Measurements from ENCODE around the gene MAP4. TPM values are rescaled to one million over a fixed set of nuclear protein-coding genes. Genes with fewer than 3 reads are reported as not detected.
"Not testable (repeated sequence)": the region's sequence is repeated elsewhere in the genome, so short reads cannot be mapped to it uniquely, and the experiment has no call there.

The MAP4 gene
- total RNA-seq, 1 donor from 2014 or later = 319 TPM

DNA sequence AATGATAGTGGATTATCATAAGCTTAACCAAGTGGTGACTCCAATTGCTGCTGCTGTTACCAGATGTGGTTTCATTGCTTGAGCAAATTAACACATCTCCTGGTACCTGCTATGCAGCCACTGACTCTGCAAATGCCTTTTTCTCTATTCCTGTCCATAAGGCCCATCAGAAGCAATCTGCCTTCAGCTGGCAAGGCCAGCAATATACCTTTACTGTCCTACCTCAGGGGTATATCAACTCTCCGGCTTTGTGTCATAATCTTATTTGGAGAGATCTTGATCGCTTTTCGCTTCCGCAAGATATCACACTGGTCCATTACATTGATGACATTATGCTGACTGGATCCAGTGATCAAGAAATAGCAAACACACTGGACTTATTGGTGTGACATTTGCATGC is 9.4 kb downstream of the MAP4 start:
- H3K4me3 Mint-ChIP-seq (ENCODE audit: unreplicated experiment); H3K27ac Mint-ChIP-seq (ENCODE audit: unreplicated experiment); H3K9me3 Mint-ChIP-seq (ENCODE audit: unreplicated experiment); H3K4me1 Mint-ChIP-seq (ENCODE audit: low read depth, unreplicated experiment); H3K36me3 Mint-ChIP-seq (ENCODE audit: unreplicated experiment); DNase-seq; H3K27me3 Mint-ChIP-seq (ENCODE audit: unreplicated experiment): not testable (repeated sequence)

DNA sequence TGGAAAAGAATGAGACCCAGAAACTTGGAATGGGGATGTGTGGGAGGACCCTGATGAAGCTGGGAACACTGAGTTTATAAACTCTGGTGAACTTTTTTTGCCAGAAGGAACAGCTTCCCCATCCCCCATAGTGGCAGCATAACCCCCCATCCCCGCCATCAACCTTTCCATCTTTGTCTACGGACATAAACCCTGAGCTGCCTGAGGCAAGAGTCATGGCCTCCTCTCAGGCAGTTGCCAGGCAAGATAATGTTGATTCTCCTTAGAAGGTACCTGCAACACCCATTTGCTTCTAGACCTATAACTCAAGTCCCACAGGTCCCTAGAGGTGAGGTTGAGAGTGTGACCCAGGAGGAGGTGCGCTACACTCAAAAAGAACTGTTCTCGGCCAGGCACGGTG is 11.5 kb downstream of the MAP4 start:
- no peak for DNase-seq
- no peaks in the 10 kb centered on the region for H3K9me3 Mint-ChIP-seq (ENCODE audit: unreplicated experiment)
- H3K27ac Mint-ChIP-seq (ENCODE audit: unreplicated experiment) = no peak overlapping the region
- peaks cover 2% of the 10 kb centered on the region for H3K27me3 Mint-ChIP-seq (ENCODE audit: unreplicated experiment)
- H3K36me3 Mint-ChIP-seq (ENCODE audit: unreplicated experiment) = peaks cover 1% of the 10 kb centered on the region
- TF ChIP-seq, protein P1, sequence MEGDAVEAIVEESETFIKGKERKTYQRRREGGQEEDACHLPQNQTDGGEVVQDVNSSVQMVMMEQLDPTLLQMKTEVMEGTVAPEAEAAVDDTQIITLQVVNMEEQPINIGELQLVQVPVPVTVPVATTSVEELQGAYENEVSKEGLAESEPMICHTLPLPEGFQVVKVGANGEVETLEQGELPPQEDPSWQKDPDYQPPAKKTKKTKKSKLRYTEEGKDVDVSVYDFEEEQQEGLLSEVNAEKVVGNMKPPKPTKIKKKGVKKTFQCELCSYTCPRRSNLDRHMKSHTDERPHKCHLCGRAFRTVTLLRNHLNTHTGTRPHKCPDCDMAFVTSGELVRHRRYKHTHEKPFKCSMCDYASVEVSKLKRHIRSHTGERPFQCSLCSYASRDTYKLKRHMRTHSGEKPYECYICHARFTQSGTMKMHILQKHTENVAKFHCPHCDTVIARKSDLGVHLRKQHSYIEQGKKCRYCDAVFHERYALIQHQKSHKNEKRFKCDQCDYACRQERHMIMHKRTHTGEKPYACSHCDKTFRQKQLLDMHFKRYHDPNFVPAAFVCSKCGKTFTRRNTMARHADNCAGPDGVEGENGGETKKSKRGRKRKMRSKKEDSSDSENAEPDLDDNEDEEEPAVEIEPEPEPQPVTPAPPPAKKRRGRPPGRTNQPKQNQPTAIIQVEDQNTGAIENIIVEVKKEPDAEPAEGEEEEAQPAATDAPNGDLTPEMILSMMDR (IDR thresholded peaks at IDR 0.05; ENCODE audit: partially characterized antibody, unreplicated experiment) = no peak
- no peak overlapping the region for H3K4me3 Mint-ChIP-seq (ENCODE audit: unreplicated experiment)
- peaks cover 2% of the 10 kb centered on the region for H3K4me1 Mint-ChIP-seq (ENCODE audit: low read depth, unreplicated experiment)

DNA sequence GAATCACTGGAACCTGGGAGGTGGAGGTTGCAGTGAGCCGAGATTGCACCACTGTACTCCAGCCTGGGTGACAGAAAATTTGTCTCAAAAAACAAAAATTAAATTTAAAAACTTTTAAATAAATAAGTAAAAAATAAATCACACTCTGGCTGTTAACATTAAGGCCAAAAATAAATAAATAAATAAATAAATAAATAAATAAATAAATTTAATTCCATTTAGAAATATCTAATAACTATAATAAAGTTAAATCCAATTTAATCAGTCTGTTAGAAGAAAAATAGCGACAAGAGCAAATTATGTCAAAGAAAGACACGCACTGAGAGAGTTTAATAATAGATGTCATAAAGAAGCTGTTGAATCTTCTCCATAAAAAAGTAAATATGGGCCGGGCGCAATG is 13.4 kb downstream of the MAP4 start:
- H3K9me3 Mint-ChIP-seq (ENCODE audit: unreplicated experiment) = no peaks in the 10 kb centered on the region
- no peaks in the 10 kb centered on the region for H3K36me3 Mint-ChIP-seq (ENCODE audit: unreplicated experiment)
- H3K27me3 Mint-ChIP-seq (ENCODE audit: unreplicated experiment) = peaks cover under 1% of the 10 kb centered on the region
- H3K4me3 Mint-ChIP-seq (ENCODE audit: unreplicated experiment) = no peak overlapping the region
- H3K4me1 Mint-ChIP-seq (ENCODE audit: low read depth, unreplicated experiment) = peaks cover 2% of the 10 kb centered on the region
- TF ChIP-seq, protein P1 (IDR thresholded peaks at IDR 0.05; ENCODE audit: partially characterized antibody, unreplicated experiment) = no peak
- no peak for DNase-seq
- H3K27ac Mint-ChIP-seq (ENCODE audit: unreplicated experiment) = no peak overlapping the region

DNA sequence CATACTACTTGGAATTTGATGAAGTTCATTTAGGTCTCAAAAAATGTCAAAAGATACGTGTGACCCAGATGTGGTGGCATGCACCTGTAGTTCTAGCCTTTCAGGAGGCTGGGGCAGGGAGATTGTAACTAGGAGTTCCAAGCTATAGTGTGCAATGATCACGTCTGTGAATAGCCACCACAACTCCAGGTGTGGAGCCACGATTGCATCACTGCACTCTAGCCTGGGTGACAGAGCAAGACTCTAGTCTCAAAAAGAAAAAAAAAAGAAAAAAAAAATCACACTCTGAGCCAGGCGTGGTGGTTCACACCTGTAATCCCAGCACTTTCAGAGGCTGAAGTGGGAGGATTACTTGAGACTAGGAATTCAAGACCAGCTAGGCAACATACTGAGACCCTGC is 14.2 kb downstream of the MAP4 start:
- TF ChIP-seq, protein P1 (IDR thresholded peaks at IDR 0.05; ENCODE audit: partially characterized antibody, unreplicated experiment) = no peak
- no peak overlapping the region for H3K27ac Mint-ChIP-seq (ENCODE audit: unreplicated experiment)

DNA sequence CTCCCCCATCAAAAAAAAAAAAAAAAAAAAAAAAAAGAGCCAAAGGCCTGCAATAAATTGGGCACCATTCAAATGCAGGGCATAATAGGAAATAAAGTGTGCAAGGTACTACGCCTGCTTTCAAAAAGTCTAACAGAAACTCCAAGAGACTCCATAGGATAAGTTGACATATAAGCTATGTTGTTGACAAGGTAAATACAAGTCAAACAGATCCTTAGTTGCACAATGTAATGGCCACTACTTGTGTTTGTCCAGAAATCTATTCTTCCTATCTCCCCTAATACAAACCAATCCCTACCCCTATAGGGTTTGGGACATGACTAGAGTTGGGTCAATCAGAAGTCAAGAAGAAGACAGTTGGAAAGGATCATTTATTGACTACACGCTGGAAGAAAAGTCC is 16.0 kb downstream of the MAP4 start:
- Mint-ChIP-seq H3K9me3 (ENCODE audit: unreplicated experiment) (peaks cover 3% of the 10 kb centered on the region), H3K4me3 (ENCODE audit: unreplicated experiment) (no peak overlapping the region), H3K36me3 (ENCODE audit: unreplicated experiment) (no peaks in the 10 kb centered on the region), H3K27ac (ENCODE audit: unreplicated experiment) (no peak overlapping the region), H3K4me1 (ENCODE audit: low read depth, unreplicated experiment) (peaks cover 9% of the 10 kb centered on the region), H3K27me3 (ENCODE audit: unreplicated experiment) (no peaks in the 10 kb centered on the region)
- no peak for DNase-seq
- TF ChIP-seq, protein P1 (IDR thresholded peaks at IDR 0.05; ENCODE audit: partially characterized antibody, unreplicated experiment) = no peak

More for the DNA sequence above, 14.2 kb downstream of the MAP4 start:
- no peaks in the 10 kb centered on the region for H3K27me3 Mint-ChIP-seq (ENCODE audit: unreplicated experiment)
- no peak for DNase-seq
- H3K4me3 Mint-ChIP-seq (ENCODE audit: unreplicated experiment) = no peak overlapping the region
- H3K36me3 Mint-ChIP-seq (ENCODE audit: unreplicated experiment) = no peaks in the 10 kb centered on the region
- H3K4me1 Mint-ChIP-seq (ENCODE audit: low read depth, unreplicated experiment) = peaks cover 2% of the 10 kb centered on the region
- no peaks in the 10 kb centered on the region for H3K9me3 Mint-ChIP-seq (ENCODE audit: unreplicated experiment)

DNA sequence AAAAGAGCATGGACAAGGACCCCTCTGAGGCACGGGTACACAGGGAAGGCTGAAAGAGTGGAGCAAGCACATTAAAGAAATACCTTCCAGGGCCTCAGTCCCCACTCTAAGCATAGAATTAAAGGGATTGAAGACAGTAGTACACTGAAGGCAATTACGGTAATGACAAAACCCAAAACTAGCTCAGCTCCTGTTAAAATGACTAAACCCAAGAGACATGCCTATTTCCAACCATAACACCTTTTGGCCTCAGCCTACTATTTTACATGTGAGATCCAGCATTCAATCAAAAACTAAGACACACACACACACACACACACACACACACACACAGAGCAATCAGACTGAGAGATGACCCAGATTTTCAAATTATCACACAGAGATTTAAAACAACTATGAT is 19.8 kb downstream of the MAP4 start:
- peaks cover 3% of the 10 kb centered on the region for H3K9me3 Mint-ChIP-seq (ENCODE audit: unreplicated experiment)
- H3K27ac Mint-ChIP-seq (ENCODE audit: unreplicated experiment) = no peak overlapping the region
- no peak for DNase-seq
- H3K4me3 Mint-ChIP-seq (ENCODE audit: unreplicated experiment) = no peak overlapping the region
- no peaks in the 10 kb centered on the region for H3K27me3 Mint-ChIP-seq (ENCODE audit: unreplicated experiment)
- H3K4me1 Mint-ChIP-seq (ENCODE audit: low read depth, unreplicated experiment) = peaks cover 7% of the 10 kb centered on the region
- H3K36me3 Mint-ChIP-seq (ENCODE audit: unreplicated experiment) = no peaks in the 10 kb centered on the region
- TF ChIP-seq, protein P1 (IDR thresholded peaks at IDR 0.05; ENCODE audit: partially characterized antibody, unreplicated experiment) = no peak

Data from glutamatergic neuron (in vitro differentiated cells).